ENCODE data around the gene CHST9.
A peak's percentile ranks its signal among the peaks of the same experiment; 100 is the strongest.

CHST9 gene

DNA sequence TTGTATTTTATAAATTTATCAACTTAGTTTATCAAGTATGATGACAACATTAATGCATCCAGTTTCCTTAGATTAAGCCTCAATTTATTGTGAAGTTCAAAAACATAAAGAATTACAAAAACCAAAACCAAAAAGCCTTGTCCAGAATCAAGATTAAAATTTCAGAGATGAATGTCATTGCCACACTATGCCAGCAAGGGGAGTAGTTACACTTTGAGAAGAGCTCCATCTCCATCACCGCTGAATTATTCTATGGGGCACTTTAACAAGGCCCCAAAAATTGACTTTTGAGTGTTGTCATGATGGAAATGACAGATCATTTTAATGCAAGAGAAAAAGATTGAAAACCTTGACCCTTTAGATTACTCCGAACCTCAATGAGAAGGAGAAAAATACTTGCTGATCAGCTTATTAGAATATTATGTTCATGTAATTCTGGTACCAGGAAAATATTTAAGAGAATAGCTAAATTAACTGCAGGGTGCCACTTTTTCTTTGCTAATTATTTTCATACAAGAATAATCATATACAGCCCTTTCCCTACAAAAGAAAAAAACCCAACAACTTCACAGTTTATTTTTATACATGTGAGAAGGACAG is 167.1 kb downstream of the CHST9 start:
- no peak for TF ChIP-seq EZH2phosphoT487 (IDR thresholded peaks at IDR 0.05; ENCODE audit: borderline replicate concordance, low read length)
- TF ChIP-seq, protein P1, sequence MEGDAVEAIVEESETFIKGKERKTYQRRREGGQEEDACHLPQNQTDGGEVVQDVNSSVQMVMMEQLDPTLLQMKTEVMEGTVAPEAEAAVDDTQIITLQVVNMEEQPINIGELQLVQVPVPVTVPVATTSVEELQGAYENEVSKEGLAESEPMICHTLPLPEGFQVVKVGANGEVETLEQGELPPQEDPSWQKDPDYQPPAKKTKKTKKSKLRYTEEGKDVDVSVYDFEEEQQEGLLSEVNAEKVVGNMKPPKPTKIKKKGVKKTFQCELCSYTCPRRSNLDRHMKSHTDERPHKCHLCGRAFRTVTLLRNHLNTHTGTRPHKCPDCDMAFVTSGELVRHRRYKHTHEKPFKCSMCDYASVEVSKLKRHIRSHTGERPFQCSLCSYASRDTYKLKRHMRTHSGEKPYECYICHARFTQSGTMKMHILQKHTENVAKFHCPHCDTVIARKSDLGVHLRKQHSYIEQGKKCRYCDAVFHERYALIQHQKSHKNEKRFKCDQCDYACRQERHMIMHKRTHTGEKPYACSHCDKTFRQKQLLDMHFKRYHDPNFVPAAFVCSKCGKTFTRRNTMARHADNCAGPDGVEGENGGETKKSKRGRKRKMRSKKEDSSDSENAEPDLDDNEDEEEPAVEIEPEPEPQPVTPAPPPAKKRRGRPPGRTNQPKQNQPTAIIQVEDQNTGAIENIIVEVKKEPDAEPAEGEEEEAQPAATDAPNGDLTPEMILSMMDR (IDR thresholded peaks at IDR 0.05; ENCODE audit: low read depth, low read length, poor library complexity, severe bottlenecking) = peak; percentile 64

DNA sequence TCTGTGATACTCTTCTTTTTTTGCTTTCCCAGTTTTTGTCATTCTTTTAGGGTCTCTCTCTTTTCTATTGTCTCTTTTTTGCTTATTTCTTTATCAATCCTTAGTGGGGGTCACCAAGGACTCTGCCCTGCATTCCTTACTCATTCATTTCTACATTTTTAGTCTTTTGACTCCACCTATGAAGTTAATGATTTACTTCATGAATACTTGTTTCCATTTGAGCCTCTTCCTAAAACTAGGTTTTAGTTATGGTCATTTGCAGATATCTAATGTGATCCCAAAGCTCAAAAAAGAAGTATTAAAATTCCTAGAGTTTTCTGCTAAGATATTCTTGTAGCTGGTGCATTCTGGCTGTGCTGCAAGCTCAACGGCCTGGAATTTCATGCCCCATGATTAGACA is 170.3 kb downstream of the CHST9 start:
- no peaks in the 10 kb centered on the region for H3K36me3 ChIP-seq (ENCODE audit: control insufficient read depth, low read length)
- H3K4me1 ChIP-seq (ENCODE audit: control insufficient read depth, low read length) = no peaks in the 10 kb centered on the region
- no peak overlapping the region for H3K4me2 ChIP-seq (ENCODE audit: low read length)
- no peaks in the 10 kb centered on the region for H3K9me2 ChIP-seq (replicated peaks; ENCODE audit: control insufficient read depth, low read length)
- H4K20me1 ChIP-seq (ENCODE audit: control insufficient read depth, insufficient read depth, low read depth, low read length) = no peaks in the 10 kb centered on the region
- no peak overlapping the region for H3K4me3 ChIP-seq (ENCODE audit: low read length)
- TF ChIP-seq EZH2phosphoT487 (IDR thresholded peaks at IDR 0.05; ENCODE audit: borderline replicate concordance, low read length) = no peak
- TF ChIP-seq, protein P1 (IDR thresholded peaks at IDR 0.05; ENCODE audit: low read depth, low read length, poor library complexity, severe bottlenecking) = no peak
- no peak overlapping the region for H3K27ac ChIP-seq (ENCODE audit: low read depth, low read length)
- no peaks in the 10 kb centered on the region for H3K79me2 ChIP-seq (ENCODE audit: control insufficient read depth, low read length)
- H3K27me3 ChIP-seq (ENCODE audit: control insufficient read depth, low read length) = no peaks in the 10 kb centered on the region
- H3F3A ChIP-seq (ENCODE audit: control insufficient read depth, insufficient read depth) = no peaks in the 10 kb centered on the region
- H3K9me3 ChIP-seq (ENCODE audit: control insufficient read depth, insufficient read depth, low read length) = no peaks in the 10 kb centered on the region

More for the DNA sequence above, 167.1 kb downstream of the CHST9 start:
- Histone ChIP-seq H3K4me3 (ENCODE audit: low read length) (no peak overlapping the region), H3K9me2 (replicated peaks; ENCODE audit: control insufficient read depth, low read length) (no peaks in the 10 kb centered on the region), H3K4me1 (ENCODE audit: control insufficient read depth, low read length) (no peaks in the 10 kb centered on the region), H4K20me1 (ENCODE audit: control insufficient read depth, insufficient read depth, low read depth, low read length) (no peaks in the 10 kb centered on the region), H3K27me3 (ENCODE audit: control insufficient read depth, low read length) (no peaks in the 10 kb centered on the region), H3K79me2 (ENCODE audit: control insufficient read depth, low read length) (no peaks in the 10 kb centered on the region), H3K4me2 (ENCODE audit: low read length) (no peak overlapping the region), H3K36me3 (ENCODE audit: control insufficient read depth, low read length) (no peaks in the 10 kb centered on the region), H3K9me3 (ENCODE audit: control insufficient read depth, insufficient read depth, low read length) (no peaks in the 10 kb centered on the region), H3K27ac (ENCODE audit: low read depth, low read length) (no peak overlapping the region), H3F3A (ENCODE audit: control insufficient read depth, insufficient read depth) (no peaks in the 10 kb centered on the region)

DNA sequence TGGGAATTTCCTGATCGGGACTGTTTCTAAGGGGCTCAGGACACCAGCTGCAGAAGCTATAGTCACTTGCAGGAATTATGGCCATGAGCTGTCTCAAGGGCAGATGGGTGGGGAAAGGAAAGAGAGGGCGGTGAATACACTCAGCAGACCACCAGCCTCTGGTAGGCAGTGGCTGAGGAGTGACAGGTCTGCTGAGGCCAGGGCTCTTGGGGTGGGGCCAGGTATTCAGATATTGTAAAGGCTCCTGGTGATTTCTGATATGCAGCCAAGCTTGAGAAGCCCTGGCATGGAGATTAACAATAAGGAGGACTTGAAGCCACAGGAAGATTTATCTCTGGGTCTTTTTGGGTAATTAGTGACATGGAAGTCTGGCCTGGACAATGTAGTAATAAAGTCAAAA is 174.3 kb downstream of the CHST9 start:
- no peaks in the 10 kb centered on the region for H3K9me3 ChIP-seq (ENCODE audit: control insufficient read depth, insufficient read depth, low read length)
- no peaks in the 10 kb centered on the region for H4K20me1 ChIP-seq (ENCODE audit: control insufficient read depth, insufficient read depth, low read depth, low read length)
- H3K4me1 ChIP-seq (ENCODE audit: control insufficient read depth, low read length) = no peaks in the 10 kb centered on the region
- H3K9me2 ChIP-seq (replicated peaks; ENCODE audit: control insufficient read depth, low read length) = no peaks in the 10 kb centered on the region
- no peaks in the 10 kb centered on the region for H3K79me2 ChIP-seq (ENCODE audit: control insufficient read depth, low read length)
- no peak overlapping the region for H3K4me2 ChIP-seq (ENCODE audit: low read length)
- no peaks in the 10 kb centered on the region for H3K27me3 ChIP-seq (ENCODE audit: control insufficient read depth, low read length)
- no peaks in the 10 kb centered on the region for H3F3A ChIP-seq (ENCODE audit: control insufficient read depth, insufficient read depth)
- no peaks in the 10 kb centered on the region for H3K36me3 ChIP-seq (ENCODE audit: control insufficient read depth, low read length)
- no peak overlapping the region for H3K27ac ChIP-seq (ENCODE audit: low read depth, low read length)
- no peak overlapping the region for H3K4me3 ChIP-seq (ENCODE audit: low read length)
- TF ChIP-seq, protein P1 (IDR thresholded peaks at IDR 0.05; ENCODE audit: low read depth, low read length, poor library complexity, severe bottlenecking) = no peak
- TF ChIP-seq EZH2phosphoT487 (IDR thresholded peaks at IDR 0.05; ENCODE audit: borderline replicate concordance, low read length) = no peak

Data from DOHH2 (cell line).